Ishikawa (cell line): Measurements from ENCODE around the gene CASQ2.

Experiments
- CEBPB ChIP-seq: IDR thresholded peaks from 2 replicates; pipeline ENCODE4 v1.6.1; 2012
- EGR1 ChIP-seq: IDR thresholded peaks from 2 replicates; pipeline ENCODE4 v1.6.1; 2012
- EP300 ChIP-seq: IDR thresholded peaks from 2 replicates; pipeline ENCODE4 v1.6.1; 2012; ENCODE audit warnings: borderline replicate concordance
- FOXM1 ChIP-seq: IDR thresholded peaks from 2 replicates; pipeline ENCODE4 v1.6.1; 2012; ENCODE audit warnings: low read depth, borderline replicate concordance
- MAX ChIP-seq: IDR thresholded peaks from 2 replicates; pipeline ENCODE4 v1.6.1; 2012
- NFIC ChIP-seq: IDR thresholded peaks from 2 replicates; pipeline ENCODE4 v1.6.1; 2012
- RAD21 ChIP-seq: IDR thresholded peaks from 2 replicates; pipeline ENCODE4 v1.6.1; 2012; ENCODE audit warnings: low read depth
- REST ChIP-seq: IDR thresholded peaks from 2 replicates; pipeline ENCODE4 v1.6.1; 2012; ENCODE audit warnings: low read depth, mild to moderate bottlenecking
- TAF1 ChIP-seq: IDR thresholded peaks from 2 replicates; pipeline ENCODE4 v1.6.1; 2012; ENCODE audit warnings: low read depth, mild to moderate bottlenecking
- TEAD4 ChIP-seq: IDR thresholded peaks from 2 replicates; pipeline ENCODE4 v1.6.1; 2012
- USF1 ChIP-seq: IDR thresholded peaks from 2 replicates; pipeline ENCODE4 v1.6.1; 2012
- YY1 ChIP-seq: IDR thresholded peaks from 2 replicates; pipeline ENCODE4 v1.6.1; 2012; ENCODE audit warnings: low read depth

DNA sequence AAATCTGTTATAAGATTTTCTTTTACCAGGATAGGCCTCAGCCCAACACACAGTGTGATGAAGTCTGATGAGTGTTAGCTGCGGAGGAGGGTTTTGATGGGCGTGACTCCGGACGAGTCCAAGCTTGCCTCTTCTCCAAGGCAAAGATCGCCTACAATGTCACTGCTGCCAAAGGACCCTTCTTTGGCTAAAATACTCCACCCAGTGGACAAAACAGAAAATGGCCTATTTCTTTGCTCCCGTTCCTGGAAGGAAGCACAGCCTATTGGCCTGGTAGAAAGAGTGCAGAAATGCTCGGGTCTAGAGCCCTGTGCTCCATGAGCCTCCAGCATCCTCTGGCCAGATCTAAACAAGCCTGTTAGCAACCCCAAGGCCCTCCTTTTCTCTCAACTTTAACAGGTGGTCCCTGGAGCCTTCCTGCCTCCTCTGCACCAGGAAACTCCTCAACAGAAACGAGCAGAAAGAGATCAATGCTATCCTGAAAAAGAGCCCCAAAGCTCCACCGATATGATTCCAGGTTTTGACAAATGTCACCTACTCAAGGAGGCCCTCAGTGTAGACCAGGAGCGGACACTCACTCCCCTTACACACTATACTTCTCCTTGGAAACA lies 3.4 kb upstream of the CASQ2 start:
- TF ChIP-seq EP300 (no peak), MAX (no peak), TAF1 (no peak), EGR1 (no peak), YY1 (no peak), REST (no peak), USF1 (no peak), TEAD4 (no peak), FOXM1 (no peak), CEBPB (no peak), NFIC (no peak), RAD21 (peak; percentile 92)
